ENCODE results near the gene PDIK1L.

Gene PDIK1L

DNA sequence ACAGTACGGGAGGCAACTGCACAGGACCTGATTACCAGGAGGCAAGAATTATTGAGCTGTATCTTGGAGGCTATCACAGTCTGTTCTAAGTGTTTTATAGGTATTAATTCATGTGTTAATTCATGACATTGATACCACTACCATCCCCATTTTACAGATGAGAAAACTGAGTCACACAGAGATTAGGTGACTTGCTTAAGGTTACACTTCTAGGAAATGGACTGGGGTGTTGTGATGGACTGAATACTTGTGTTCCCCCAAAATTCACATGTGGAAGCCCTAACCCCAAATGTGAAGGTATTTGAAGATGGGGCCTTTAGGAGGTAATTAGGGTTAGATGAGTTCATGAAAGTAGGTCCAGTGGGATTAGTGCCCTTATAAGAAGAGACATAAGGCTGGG, 34.1 kb upstream of the PDIK1L start:
- Histone ChIP-seq H3K4me3 (ENCODE audit: low read depth, low read length) (no peak overlapping the region), H3K4me1 (ENCODE audit: control insufficient read depth, insufficient read depth, low read length) (peaks cover 9% of the 10 kb centered on the region), H3K27me3 (ENCODE audit: control insufficient read depth, insufficient read depth, low read length) (no peaks in the 10 kb centered on the region)

DNA sequence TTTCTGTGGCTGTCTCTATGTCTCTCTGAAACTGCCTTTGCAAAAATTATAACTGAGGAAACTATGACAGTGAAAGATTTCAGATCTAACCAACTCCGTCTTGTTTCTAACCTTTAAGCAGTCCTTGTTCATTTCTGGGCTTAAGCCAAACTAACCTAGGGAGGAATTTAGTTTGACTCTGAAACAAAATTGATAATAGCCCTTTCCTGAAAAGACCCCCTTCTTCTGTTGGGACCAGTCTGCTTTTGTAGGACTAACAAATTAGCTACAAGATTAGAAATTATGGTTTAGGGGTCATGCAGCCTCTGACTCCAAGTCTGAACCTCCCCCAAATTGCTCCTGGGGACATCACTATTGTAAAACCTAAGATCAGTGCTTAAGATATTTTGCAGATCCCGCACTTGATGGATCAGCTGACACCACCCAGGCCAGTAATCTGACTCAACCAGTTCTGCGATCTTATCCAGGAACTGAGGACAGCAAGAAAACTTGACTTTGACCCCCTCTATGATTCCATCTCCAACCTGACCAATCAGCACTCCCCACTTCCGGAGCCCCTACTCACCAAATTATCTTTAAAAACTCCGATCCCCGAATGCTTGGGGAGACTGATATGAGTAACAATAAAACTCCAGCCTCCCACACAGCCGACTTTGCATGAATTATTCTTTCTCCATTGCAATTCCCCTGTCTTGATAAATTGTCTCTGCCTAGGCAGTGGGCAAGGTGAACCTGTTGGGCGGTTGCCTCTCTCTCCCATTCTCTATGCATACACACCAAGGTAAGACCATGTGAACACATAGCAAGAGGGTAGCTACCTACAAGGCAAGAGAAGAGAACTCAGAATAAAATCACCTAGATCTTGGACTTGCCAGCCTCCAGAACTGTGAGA, 33.1 kb upstream of the PDIK1L start:
- H3K27me3 ChIP-seq (ENCODE audit: control insufficient read depth, insufficient read depth, low read length), result 0 out of 2 replicates have a peak, but pooled peaks cover 5% of the 10 kb centered on the region
- H3K27ac ChIP-seq (ENCODE audit: low read depth, low read length), result no peak overlapping the region
- H3K36me3 ChIP-seq (ENCODE audit: control insufficient read depth, insufficient read depth, low read length), result no peaks in the 10 kb centered on the region
- H3K9ac ChIP-seq (ENCODE audit: low read length), result no peak overlapping the region
- no peak overlapping the region for H3K4me3 ChIP-seq (ENCODE audit: low read depth, low read length)
- peaks cover 9% of the 10 kb centered on the region for H3K4me1 ChIP-seq (ENCODE audit: control insufficient read depth, insufficient read depth, low read length)
- no peaks in the 10 kb centered on the region for H3K9me3 ChIP-seq (ENCODE audit: control insufficient read depth, insufficient read depth, low read depth, low read length)

More for the DNA sequence above, 34.1 kb upstream of the PDIK1L start:
- Histone ChIP-seq H3K9ac (ENCODE audit: low read length) (no peak overlapping the region), H3K27ac (ENCODE audit: low read depth, low read length) (no peak overlapping the region), H3K9me3 (ENCODE audit: control insufficient read depth, insufficient read depth, low read depth, low read length) (no peaks in the 10 kb centered on the region), H3K36me3 (ENCODE audit: control insufficient read depth, insufficient read depth, low read length) (no peaks in the 10 kb centered on the region)

DNA sequence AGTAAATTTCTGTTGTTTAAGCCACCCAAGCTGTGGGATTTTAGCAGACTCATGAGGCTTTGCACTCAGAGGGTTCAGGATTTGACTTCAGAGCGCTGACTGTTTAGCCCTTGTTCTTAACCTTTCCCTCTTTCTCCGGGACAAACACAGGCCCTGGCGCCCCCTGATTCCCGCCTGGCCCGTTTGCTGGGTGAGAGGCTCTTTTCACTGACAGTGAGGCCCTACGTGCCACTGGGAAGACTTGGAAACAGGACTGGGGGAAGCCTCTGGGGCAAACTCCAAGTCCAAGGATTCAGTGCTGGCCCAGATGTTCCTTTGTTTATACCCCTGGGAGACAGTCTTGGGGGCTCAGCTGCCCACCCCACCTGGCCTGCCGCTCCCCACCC, 32.5 kb upstream of the PDIK1L start:
- Histone ChIP-seq H3K4me3 (ENCODE audit: low read depth, low read length) (no peak overlapping the region), H3K27me3 (ENCODE audit: control insufficient read depth, insufficient read depth, low read length) (0 out of 2 replicates have a peak, but pooled peaks cover 7% of the 10 kb centered on the region), H3K27ac (ENCODE audit: low read depth, low read length) (no peak overlapping the region), H3K36me3 (ENCODE audit: control insufficient read depth, insufficient read depth, low read length) (no peaks in the 10 kb centered on the region), H3K9ac (ENCODE audit: low read length) (no peak overlapping the region), H3K4me1 (ENCODE audit: control insufficient read depth, insufficient read depth, low read length) (peaks cover 9% of the 10 kb centered on the region), H3K9me3 (ENCODE audit: control insufficient read depth, insufficient read depth, low read depth, low read length) (no peaks in the 10 kb centered on the region)

DNA sequence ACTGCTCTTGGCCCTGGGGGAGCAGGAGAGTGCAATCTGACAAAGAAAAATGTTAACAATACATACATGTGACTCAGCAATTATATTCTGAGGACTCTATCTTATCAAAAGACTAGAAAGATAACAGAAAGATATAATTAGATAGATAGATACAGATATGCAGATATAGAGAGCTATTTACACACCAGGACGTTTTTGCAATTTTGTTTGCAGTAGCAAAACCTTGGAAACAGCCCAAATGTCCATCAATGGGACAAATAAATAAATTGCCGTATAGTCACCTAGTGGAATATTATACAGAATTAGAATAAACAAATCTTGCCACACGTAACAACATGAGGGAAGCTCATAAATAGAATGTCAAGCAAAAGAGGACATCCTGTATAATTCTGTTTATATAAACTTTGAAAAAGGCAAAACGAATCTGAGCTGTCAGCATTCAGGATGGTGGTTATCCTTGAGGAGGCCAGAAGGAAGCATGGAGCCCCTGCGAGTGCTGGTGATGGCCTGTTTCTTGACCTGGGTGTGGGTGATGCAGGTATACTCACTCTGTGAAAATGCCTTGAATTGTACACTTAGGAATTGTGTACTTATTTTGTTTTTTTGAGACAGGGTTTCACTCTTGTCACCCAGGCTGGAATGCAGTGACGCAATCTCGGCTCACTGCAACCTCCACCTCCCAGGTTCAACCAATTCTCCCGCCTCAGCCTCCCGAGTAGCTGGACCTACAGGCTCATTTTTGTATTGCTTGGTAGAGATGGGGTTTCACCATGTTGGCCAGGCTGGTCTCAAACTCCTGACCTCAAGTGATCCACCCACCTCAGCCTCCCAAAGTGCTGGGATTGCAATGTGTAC, 31.4 kb upstream of the PDIK1L start:
- Histone ChIP-seq H3K9me3 (ENCODE audit: control insufficient read depth, insufficient read depth, low read depth, low read length) (no peaks in the 10 kb centered on the region), H3K27ac (ENCODE audit: low read depth, low read length) (no peak overlapping the region), H3K36me3 (ENCODE audit: control insufficient read depth, insufficient read depth, low read length) (no peaks in the 10 kb centered on the region), H3K4me1 (ENCODE audit: control insufficient read depth, insufficient read depth, low read length) (peaks cover 9% of the 10 kb centered on the region), H3K27me3 (ENCODE audit: control insufficient read depth, insufficient read depth, low read length) (peaks cover 8% of the 10 kb centered on the region; the same call in 1 of the 2 replicates), H3K9ac (ENCODE audit: low read length) (no peak overlapping the region), H3K4me3 (ENCODE audit: low read depth, low read length) (no peak overlapping the region)

DNA sequence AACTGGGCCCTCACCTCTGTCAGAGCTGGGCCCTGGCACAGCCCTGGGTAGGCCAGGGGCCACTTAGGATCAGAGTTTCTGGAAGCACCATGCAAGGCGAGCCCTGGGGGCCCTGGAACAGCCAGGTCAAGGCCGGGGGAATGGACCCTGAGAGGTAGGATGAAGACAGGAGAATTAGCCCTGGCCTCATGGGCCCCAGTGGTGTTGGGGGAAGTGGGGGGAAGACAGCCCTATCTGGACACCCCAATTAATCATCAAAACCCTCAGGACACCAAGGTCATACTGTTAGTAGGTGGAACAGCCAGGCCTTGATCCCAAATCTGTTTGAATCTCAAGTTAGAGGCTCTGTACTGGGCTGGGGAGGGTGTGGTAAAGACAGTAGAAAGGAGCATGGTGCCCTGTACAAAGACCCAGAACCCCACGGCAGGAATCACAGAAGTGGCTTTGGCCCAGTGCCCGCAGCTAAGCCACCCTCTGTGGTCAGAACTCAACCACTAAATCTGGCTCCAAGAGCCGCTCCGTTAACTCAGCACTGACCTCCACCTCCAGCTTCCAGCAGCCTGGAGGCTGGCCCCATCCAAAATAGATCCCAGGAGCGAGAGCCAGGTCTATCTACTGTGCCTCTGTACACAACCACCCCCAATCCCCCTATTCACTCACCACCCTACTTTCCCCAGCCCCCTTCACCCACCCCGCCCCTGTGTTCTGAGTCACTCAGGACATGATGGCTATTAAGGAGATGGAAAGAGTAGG, 30.2 kb upstream of the PDIK1L start:
- H3K4me1 ChIP-seq (ENCODE audit: control insufficient read depth, insufficient read depth, low read length), result peaks cover 9% of the 10 kb centered on the region
- no peaks in the 10 kb centered on the region for H3K9me3 ChIP-seq (ENCODE audit: control insufficient read depth, insufficient read depth, low read depth, low read length)
- H3K27me3 ChIP-seq (ENCODE audit: control insufficient read depth, insufficient read depth, low read length), result peaks cover 10% of the 10 kb centered on the region; the same call in 1 of the 2 replicates
- H3K36me3 ChIP-seq (ENCODE audit: control insufficient read depth, insufficient read depth, low read length), result no peaks in the 10 kb centered on the region
- no peak overlapping the region for H3K27ac ChIP-seq (ENCODE audit: low read depth, low read length)
- H3K4me3 ChIP-seq (ENCODE audit: low read depth, low read length), result no peak overlapping the region
- no peak overlapping the region for H3K9ac ChIP-seq (ENCODE audit: low read length)

DNA sequence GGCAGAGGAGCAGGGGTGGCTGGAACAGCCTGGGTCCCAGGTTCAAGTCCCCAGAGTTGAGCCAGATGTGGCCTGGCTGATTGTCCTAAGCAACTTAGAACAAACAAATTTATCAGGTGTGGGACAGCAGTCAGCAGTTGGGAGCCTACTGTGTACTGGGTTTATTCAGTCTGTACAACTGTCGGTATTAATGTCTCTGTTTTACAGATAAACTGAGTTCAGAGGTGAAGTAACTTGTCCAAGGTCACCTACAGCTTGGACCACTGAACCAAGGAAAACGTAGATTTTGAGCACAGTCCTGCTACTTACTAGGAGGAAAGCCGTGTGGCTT, 29.6 kb upstream of the PDIK1L start:
- H3K9me3 ChIP-seq (ENCODE audit: control insufficient read depth, insufficient read depth, low read depth, low read length), result no peaks in the 10 kb centered on the region
- H3K9ac ChIP-seq (ENCODE audit: low read length), result no peak overlapping the region
- H3K27me3 ChIP-seq (ENCODE audit: control insufficient read depth, insufficient read depth, low read length), result peaks cover 10% of the 10 kb centered on the region; the same call in 1 of the 2 replicates
- H3K27ac ChIP-seq (ENCODE audit: low read depth, low read length), result no peak overlapping the region
- no peaks in the 10 kb centered on the region for H3K36me3 ChIP-seq (ENCODE audit: control insufficient read depth, insufficient read depth, low read length)
- peaks cover 9% of the 10 kb centered on the region for H3K4me1 ChIP-seq (ENCODE audit: control insufficient read depth, insufficient read depth, low read length)
- no peak overlapping the region for H3K4me3 ChIP-seq (ENCODE audit: low read depth, low read length)

DNA sequence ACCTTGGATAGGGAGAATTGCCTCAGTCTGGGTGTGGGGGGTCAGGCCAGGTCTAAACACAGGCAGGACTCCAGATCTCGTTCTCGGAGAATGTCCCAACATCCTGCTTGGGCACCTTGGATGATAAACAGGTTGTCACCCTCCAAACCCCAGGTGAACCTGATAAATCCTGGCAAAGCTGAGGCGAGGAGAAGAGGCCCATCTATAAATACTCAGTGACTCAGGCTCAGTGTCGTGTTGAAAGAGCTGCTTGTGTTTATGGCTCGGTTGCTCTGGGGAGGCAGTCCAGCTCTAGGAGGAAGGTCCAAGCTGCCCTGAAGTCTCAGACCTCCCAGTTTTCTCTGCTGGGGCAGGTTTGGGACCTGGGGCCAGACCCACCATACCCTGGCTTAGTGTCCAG, 28.4 kb upstream of the PDIK1L start:
- Histone ChIP-seq H3K9me3 (ENCODE audit: control insufficient read depth, insufficient read depth, low read depth, low read length) (no peaks in the 10 kb centered on the region), H3K36me3 (ENCODE audit: control insufficient read depth, insufficient read depth, low read length) (no peaks in the 10 kb centered on the region), H3K9ac (ENCODE audit: low read length) (no peak overlapping the region), H3K27ac (ENCODE audit: low read depth, low read length) (no peak overlapping the region), H3K27me3 (ENCODE audit: control insufficient read depth, insufficient read depth, low read length) (peaks cover 10% of the 10 kb centered on the region; the same call in 1 of the 2 replicates), H3K4me3 (ENCODE audit: low read depth, low read length) (no peak overlapping the region), H3K4me1 (ENCODE audit: control insufficient read depth, insufficient read depth, low read length) (peaks cover 9% of the 10 kb centered on the region)

DNA sequence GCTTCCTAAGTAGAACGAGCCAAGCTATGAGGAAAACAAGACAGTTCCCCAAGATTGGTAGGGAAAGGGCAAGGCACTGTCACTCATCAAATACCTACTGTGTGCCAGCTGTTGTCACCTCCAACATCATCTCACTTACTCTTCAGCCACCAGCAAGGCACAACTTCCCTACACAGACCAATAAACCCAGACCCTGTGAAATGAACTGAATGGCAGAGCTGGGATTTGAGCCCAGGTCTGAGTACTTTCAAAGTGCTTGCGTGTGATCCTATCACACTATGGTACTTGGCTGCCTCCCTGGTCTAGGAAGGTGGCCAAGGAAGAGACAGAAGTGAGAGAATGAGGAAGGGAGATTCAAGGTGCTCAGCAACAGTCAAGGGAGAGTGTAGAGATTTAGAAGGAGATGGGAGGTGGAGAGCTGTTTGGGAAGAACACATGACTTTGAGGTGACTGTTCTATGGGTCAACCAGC, 27.5 kb upstream of the PDIK1L start:
- Histone ChIP-seq H3K36me3 (ENCODE audit: control insufficient read depth, insufficient read depth, low read length) (no peaks in the 10 kb centered on the region), H3K27me3 (ENCODE audit: control insufficient read depth, insufficient read depth, low read length) (peaks cover 10% of the 10 kb centered on the region; the same call in 1 of the 2 replicates), H3K4me1 (ENCODE audit: control insufficient read depth, insufficient read depth, low read length) (0 out of 2 replicates have a peak, but pooled peaks cover under 1% of the 10 kb centered on the region), H3K27ac (ENCODE audit: low read depth, low read length) (no peak overlapping the region), H3K9ac (ENCODE audit: low read length) (no peak overlapping the region), H3K4me3 (ENCODE audit: low read depth, low read length) (no peak overlapping the region), H3K9me3 (ENCODE audit: control insufficient read depth, insufficient read depth, low read depth, low read length) (no peaks in the 10 kb centered on the region)

DNA sequence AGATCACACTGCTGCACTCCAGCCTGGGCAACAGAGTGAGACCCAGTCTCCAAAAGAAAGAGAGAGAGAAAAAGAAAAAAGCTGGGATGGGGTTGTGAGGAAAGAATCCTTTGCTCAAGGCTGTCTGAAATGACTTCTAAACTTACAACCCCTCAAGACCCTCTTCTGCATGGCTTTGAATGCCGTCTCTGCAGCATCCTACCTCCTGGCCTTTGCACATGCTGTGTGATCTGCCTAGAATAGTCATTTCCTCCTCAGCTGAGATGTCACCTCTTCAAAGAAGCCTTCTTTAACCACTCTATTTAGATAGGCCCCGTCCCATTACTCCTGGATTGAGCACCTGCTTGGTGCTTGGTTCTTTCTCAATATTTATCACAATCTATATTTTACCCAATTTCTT, 26.8 kb upstream of the PDIK1L start:
- H3K9ac ChIP-seq (ENCODE audit: low read length), result no peak overlapping the region
- no peaks in the 10 kb centered on the region for H3K9me3 ChIP-seq (ENCODE audit: control insufficient read depth, insufficient read depth, low read depth, low read length)
- H3K27me3 ChIP-seq (ENCODE audit: control insufficient read depth, insufficient read depth, low read length), result peaks cover 10% of the 10 kb centered on the region; the same call in 1 of the 2 replicates
- H3K4me1 ChIP-seq (ENCODE audit: control insufficient read depth, insufficient read depth, low read length), result no peaks in the 10 kb centered on the region
- H3K36me3 ChIP-seq (ENCODE audit: control insufficient read depth, insufficient read depth, low read length), result no peaks in the 10 kb centered on the region
- no peak overlapping the region for H3K27ac ChIP-seq (ENCODE audit: low read depth, low read length)
- no peak overlapping the region for H3K4me3 ChIP-seq (ENCODE audit: low read depth, low read length)

DNA sequence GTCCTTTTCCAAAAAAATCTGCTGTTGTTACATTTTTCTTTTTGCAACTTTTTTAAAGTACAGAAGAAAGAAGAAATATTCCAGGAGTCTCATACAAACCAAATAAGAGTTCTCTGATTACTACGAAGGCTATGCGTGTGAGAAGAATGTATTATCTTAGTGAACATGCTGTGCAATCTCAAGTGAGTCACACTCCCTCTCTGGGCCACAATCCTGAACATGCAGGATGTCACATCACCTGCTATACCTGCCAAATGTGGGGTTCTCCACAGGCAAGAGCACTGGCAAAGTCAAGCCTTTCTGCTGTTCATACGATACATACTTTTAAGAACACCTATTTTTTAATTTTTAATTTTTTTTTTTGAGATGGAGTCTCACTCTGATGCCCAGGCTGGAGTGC, 22.5 kb upstream of the PDIK1L start:
- no peaks in the 10 kb centered on the region for H3K36me3 ChIP-seq (ENCODE audit: control insufficient read depth, insufficient read depth, low read length)

More for the DNA sequence above, 22.5 kb upstream of the PDIK1L start:
- H3K9me3 ChIP-seq (ENCODE audit: control insufficient read depth, insufficient read depth, low read depth, low read length), result no peaks in the 10 kb centered on the region
- H3K4me1 ChIP-seq (ENCODE audit: control insufficient read depth, insufficient read depth, low read length), result peaks cover 18% of the 10 kb centered on the region
- H3K27ac ChIP-seq (ENCODE audit: low read depth, low read length), result no peak overlapping the region
- no peak overlapping the region for H3K4me3 ChIP-seq (ENCODE audit: low read depth, low read length)
- peaks cover 3% of the 10 kb centered on the region; the same call in 1 of the 2 replicates for H3K27me3 ChIP-seq (ENCODE audit: control insufficient read depth, insufficient read depth, low read length)
- H3K9ac ChIP-seq (ENCODE audit: low read length), result no peak overlapping the region
